Panc1 (cell line): Measurements from ENCODE around the gene IL21R. TPM values are rescaled to one million over a fixed set of nuclear protein-coding genes. Genes with fewer than 3 reads are reported as not detected.

ENCODE experiments used
- ATAC-seq: fragments of 200-7000 bp; cut with Tn5 transposase; 2 replicates; pipeline ENCODE4 v1.9.1; 2020; ENCODE audit warnings: mild to moderate bottlenecking, moderate library complexity
- BruUV-seq: library from RNA; stranded (reverse); fragments of 400-500 nt; replicated peaks from 2 replicates; lab custom pipeline; 2021; lab: Mats Ljungman, UMichigan
- CTCF ChIA-PET: fragments of 300-600 bp; sonication (Branson Sonifier 250); formaldehyde crosslinking; loops from one replicate; lab custom pipeline; 2022; ENCODE audit warnings: antibody characterized with exemption; lab: Charles Lee
- POLR2A ChIA-PET: fragments of 300-600 bp; sonication (Branson Sonifier 250); formaldehyde crosslinking; loops from one replicate; lab custom pipeline; 2022; ENCODE audit warnings: antibody characterized with exemption; lab: Charles Lee
- DNase-seq: peaks from one replicate; pipeline ENCODE4 v3.0.0-alpha.2; 2010; ENCODE audit warnings: low read depth, low spot score
- H3K27ac ChIP-seq: 2 replicates; pipeline ENCODE4 v1.5.1; 2011; ENCODE audit warnings: mild to moderate bottlenecking, low read length, inconsistent platforms
- H3K27me3 ChIP-seq: fragments of 200-500 bp; sonication (Bioruptor generic); 2 replicates; pipeline ENCODE4 v1.6.0; 2014; ENCODE audit warnings: low read length, inconsistent platforms; ENCODE audit not compliant: control insufficient read depth, insufficient read depth
- H3K36me3 ChIP-seq: fragments of 200-500 bp; sonication (Bioruptor generic); 2 replicates; pipeline ENCODE4 v1.5.1; 2014; ENCODE audit warnings: inconsistent platforms, mild to moderate bottlenecking, low read length, moderate library complexity; ENCODE audit not compliant: control insufficient read depth, insufficient read depth
- H3K4me1 ChIP-seq: 2 replicates; pipeline ENCODE4 v1.5.1; 2011; ENCODE audit warnings: inconsistent platforms, mild to moderate bottlenecking, low read length, moderate library complexity; ENCODE audit not compliant: control insufficient read depth, insufficient read depth
- H3K4me3 ChIP-seq, 2 experiments: 2 replicates each; pipeline ENCODE4 v1.5.1; 2011 to 2012; ENCODE audit warnings: low read depth in 2 of 2, low read length in 2 of 2, mild to moderate bottlenecking in 2 of 2, inconsistent platforms in 1 of 2, moderate library complexity in 1 of 2
- H3K9me3 ChIP-seq: fragments of 200-500 bp; sonication (Bioruptor generic); 2 replicates; pipeline ENCODE4 v1.5.1; 2014; ENCODE audit warnings: low read depth, mild to moderate bottlenecking, inconsistent platforms, low read length, moderate library complexity; ENCODE audit not compliant: control insufficient read depth, insufficient read depth
- CTCF ChIP-seq: fragments of 450-650 bp; IDR thresholded peaks from 2 replicates; pipeline ENCODE4 v1.5.1; 2017; ENCODE audit warnings: mild to moderate bottlenecking
- POLR2AphosphoS5 ChIP-seq: IDR thresholded peaks from 2 replicates; pipeline ENCODE4 v1.6.1; 2012; ENCODE audit warnings: mild to moderate bottlenecking, low read depth, low read length, moderate library complexity
- REST ChIP-seq, 2 experiments: IDR thresholded peaks; 2 replicates each; pipeline ENCODE4 v1.6.1; 2011 to 2012; ENCODE audit warnings: low read depth in 2 of 2, control low read depth in 1 of 2, low read length in 1 of 2, mild to moderate bottlenecking in 1 of 2, moderate library complexity in 1 of 2; ENCODE audit not compliant: insufficient read depth in 1 of 2
- SIN3A ChIP-seq: IDR thresholded peaks from 2 replicates; pipeline ENCODE4 v1.6.1; 2012; ENCODE audit warnings: low read depth, mild to moderate bottlenecking, low read length, moderate library complexity, borderline replicate concordance; ENCODE audit not compliant: insufficient read depth
- TCF7L2 ChIP-seq: IDR thresholded peaks from 2 replicates; pipeline ENCODE4 v1.6.1; 2011; ENCODE audit warnings: mild to moderate bottlenecking, low read depth, low read length, inconsistent platforms
- in situ Hi-C: cut with HindIII; loops from 2 replicates; pipeline ENCODE4 v1.10.0; 2016; ENCODE audit warnings: low sequenced_read_pairs, low pct_unique_long_range_greater_than_20kb
- intact Hi-C: fragments of 100-400 bp; cut with micrococcal nuclease; formaldehyde crosslinking; loops from one replicate; pipeline ENCODE4 v1.10.0; 2022; ENCODE audit not compliant: unreplicated experiment
- total RNA-seq: library from RNA; stranded (reverse); gene quantifications from one replicate; pipeline ENCODE4 v1.2.1, GENCODE V29; 2021; ENCODE audit not compliant: unreplicated experiment

Gene IL21R
- total RNA-seq, 1 experiment from 2014 or later, result 0.10 TPM

GRCh38 chr16:27441276-27441675 is 39.3 kb downstream of the IL21R start:
- no peak overlapping the region for H3K4me3 ChIP-seq
- intact Hi-C loops, result no loop called here
- TF ChIP-seq SIN3A, result no peak
- no peak for TF ChIP-seq TCF7L2
- TF ChIP-seq POLR2AphosphoS5, result no peak
- no peak for TF ChIP-seq REST (IDR thresholded peaks at IDR 0.05; ENCODE audit: insufficient read depth in 1 of 2, low read depth in 2 of 2, low read length in 1 of 2)
- TF ChIP-seq CTCF, result no peak
- ChIA-PET CTCF (no interaction called here), POLR2A (no interaction called here)
- no peaks in the 10 kb centered on the region for H3K9me3 ChIP-seq
- no peak for ATAC-seq
- in situ Hi-C loops, result no loop called here
- DNase-seq, result no peak
- no peaks in the 10 kb centered on the region for H3K27me3 ChIP-seq
- no peaks in the 10 kb centered on the region for H3K36me3 ChIP-seq
- no peak overlapping the region for H3K27ac ChIP-seq
- no peaks in the 10 kb centered on the region for H3K4me1 ChIP-seq
- no TSS peak for BruUV-seq

DNA sequence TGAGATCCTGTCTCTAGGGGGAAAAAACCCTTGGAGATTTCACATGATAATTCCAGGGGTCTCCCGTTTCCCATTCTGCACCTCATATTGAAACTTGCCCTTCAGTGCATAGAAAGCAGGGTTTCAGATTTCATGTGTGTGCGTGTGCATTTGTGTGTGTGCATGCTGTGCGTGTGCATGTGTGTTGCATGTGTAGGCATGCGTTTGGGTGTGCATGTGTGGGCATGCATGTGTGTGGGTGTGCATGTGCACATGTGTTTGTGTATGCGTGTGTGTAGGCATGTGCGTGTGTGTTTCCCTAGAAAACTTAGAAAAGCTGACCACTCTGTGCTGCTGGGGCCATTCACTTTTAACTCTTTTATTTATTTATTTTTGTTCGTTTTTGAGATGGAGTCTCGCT is 40.0 kb downstream of the IL21R start:
- Histone ChIP-seq H3K36me3 (no peaks in the 10 kb centered on the region), H3K4me3 (no peak overlapping the region), H3K27me3 (no peaks in the 10 kb centered on the region), H3K27ac (no peak overlapping the region), H3K9me3 (no peaks in the 10 kb centered on the region), H3K4me1 (no peaks in the 10 kb centered on the region)
- in situ Hi-C loops (no loop called here), intact Hi-C loops (no loop called here)
- ChIA-PET POLR2A (no interaction called here), CTCF (no interaction called here)
- DNase-seq, result no peak
- TF ChIP-seq CTCF, result no peak
- TF ChIP-seq SIN3A, result no peak
- no peak for TF ChIP-seq POLR2AphosphoS5
- TF ChIP-seq TCF7L2, result no peak
- TF ChIP-seq REST (IDR thresholded peaks at IDR 0.05; ENCODE audit: insufficient read depth in 1 of 2, low read depth in 2 of 2, low read length in 1 of 2), result no peak
- no TSS peak for BruUV-seq
- no peak for ATAC-seq
